Omental fat pad (tissue), 4 donors: Measurements from ENCODE around the gene KRTAP10-5. TPM values are rescaled to one million over a fixed set of nuclear protein-coding genes. Genes with fewer than 3 reads are reported as not detected.

Experiments
- ATAC-seq: fragments of 150-250 bp; one replicate; pipeline ENCODE4 v1.9.1; 2016; ENCODE audit warnings: mild to moderate bottlenecking, moderate library complexity; ENCODE audit not compliant: low FRiP score
- DNase-seq: peaks from one replicate; pipeline ENCODE4 v3.0.0-alpha.2; 2019; ENCODE audit warnings: low spot score
- CTCF ChIP-seq, 3 donors: fragments of 450-650 bp; IDR thresholded peaks; one replicate each; pipeline ENCODE4 v1.5.1; 2016 to 2017; ENCODE audit warnings: antibody characterized with exemption in 3 of 3, mild to moderate bottlenecking in 3 of 3, moderate library complexity in 2 of 3
- total RNA-seq, 4 donors: library from RNA; depleted of rRNA; stranded (reverse); fragments of >200 nt; gene quantifications; one replicate each; pipeline ENCODE4 v1.1.0, GENCODE V29; 2016

KRTAP10-5 gene
- total RNA-seq, 4 donors from 2014 or later: not detected

- TF ChIP-seq CTCF (IDR thresholded peaks at IDR 0.05): no peak
- ATAC-seq (no peak), DNase-seq (no peak)
Measured at GRCh38 chr21:44548922-44549321, 31.5 kb downstream of the KRTAP10-5 start.

GRCh38 chr21:44548381-44548780 is 32.0 kb downstream of the KRTAP10-5 start:
- no peak for TF ChIP-seq CTCF (IDR thresholded peaks at IDR 0.05)
- DNase-seq: no peak

GRCh38 chr21:44547656-44548331 is 32.6 kb downstream of the KRTAP10-5 start:
- no peak for DNase-seq
- ATAC-seq: no peak
- no peak for TF ChIP-seq CTCF (IDR thresholded peaks at IDR 0.05)

More at GRCh38 chr21:44548381-44548780, 32.0 kb downstream of the KRTAP10-5 start:
- ATAC-seq: no peak

- no peak for DNase-seq
- ATAC-seq: no peak
- TF ChIP-seq CTCF (IDR thresholded peaks at IDR 0.05): no peak
Measured at GRCh38 chr21:44544566-44544965, 35.8 kb downstream of the KRTAP10-5 start.

- DNase-seq (no peak), ATAC-seq (no peak)
- TF ChIP-seq CTCF (IDR thresholded peaks at IDR 0.05): no peak
Measured at GRCh38 chr21:44542716-44543115, 37.7 kb downstream of the KRTAP10-5 start.

- TF ChIP-seq CTCF (IDR thresholded peaks at IDR 0.05): no peak
- ATAC-seq (no peak), DNase-seq (no peak)
Measured at GRCh38 chr21:44540741-44541288, 39.6 kb downstream of the KRTAP10-5 start.
